ENCODE data around the gene PRMT3. TPM values are rescaled to one million over a fixed set of nuclear protein-coding genes. Genes with fewer than 3 reads are reported as not detected.

PRMT3 gene
- total RNA-seq, 1 donor from 2014 or later = 39.6 TPM

GRCh38 chr11:20453657-20454316 lies 66.3 kb downstream of the PRMT3 start:
- no peak overlapping the region for H2AFZ ChIP-seq (replicated peaks)
- no peaks in the 10 kb centered on the region for H3F3A ChIP-seq (ENCODE audit: low read depth)
- peaks cover 3% of the 10 kb centered on the region for H4K20me1 ChIP-seq (ENCODE audit: low read depth)
- no peaks in the 10 kb centered on the region for H3K4me1 ChIP-seq
- H3K4me2 ChIP-seq = no peak overlapping the region
- Mint-ChIP-seq H3K4me3 (no peak overlapping the region), H3K4me1 (no peaks in the 10 kb centered on the region), H3K36me3 (no peaks in the 10 kb centered on the region), H3K9me3 (no peaks in the 10 kb centered on the region), H3K27me3 (ENCODE audit: insufficient read depth, low read depth) (no peaks in the 10 kb centered on the region), H3K27ac (no peak overlapping the region)
- no peaks in the 10 kb centered on the region for H3K9me3 ChIP-seq (ENCODE audit: low read depth)
- H3K79me2 ChIP-seq (ENCODE audit: low read depth) = no peaks in the 10 kb centered on the region
- TF ChIP-seq EZH2 (IDR thresholded peaks at IDR 0.05) = no peak
- no peak for TF ChIP-seq EZH2phosphoT487 (IDR thresholded peaks at IDR 0.05)
- TF ChIP-seq, protein P1, sequence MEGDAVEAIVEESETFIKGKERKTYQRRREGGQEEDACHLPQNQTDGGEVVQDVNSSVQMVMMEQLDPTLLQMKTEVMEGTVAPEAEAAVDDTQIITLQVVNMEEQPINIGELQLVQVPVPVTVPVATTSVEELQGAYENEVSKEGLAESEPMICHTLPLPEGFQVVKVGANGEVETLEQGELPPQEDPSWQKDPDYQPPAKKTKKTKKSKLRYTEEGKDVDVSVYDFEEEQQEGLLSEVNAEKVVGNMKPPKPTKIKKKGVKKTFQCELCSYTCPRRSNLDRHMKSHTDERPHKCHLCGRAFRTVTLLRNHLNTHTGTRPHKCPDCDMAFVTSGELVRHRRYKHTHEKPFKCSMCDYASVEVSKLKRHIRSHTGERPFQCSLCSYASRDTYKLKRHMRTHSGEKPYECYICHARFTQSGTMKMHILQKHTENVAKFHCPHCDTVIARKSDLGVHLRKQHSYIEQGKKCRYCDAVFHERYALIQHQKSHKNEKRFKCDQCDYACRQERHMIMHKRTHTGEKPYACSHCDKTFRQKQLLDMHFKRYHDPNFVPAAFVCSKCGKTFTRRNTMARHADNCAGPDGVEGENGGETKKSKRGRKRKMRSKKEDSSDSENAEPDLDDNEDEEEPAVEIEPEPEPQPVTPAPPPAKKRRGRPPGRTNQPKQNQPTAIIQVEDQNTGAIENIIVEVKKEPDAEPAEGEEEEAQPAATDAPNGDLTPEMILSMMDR (IDR thresholded peaks at IDR 0.05) = no peak
- no peaks in the 10 kb centered on the region for H3K36me3 ChIP-seq
- no peak for DNase-seq (ENCODE audit: low spot score)
- H3K27me3 ChIP-seq = no peaks in the 10 kb centered on the region
- no peak overlapping the region for H3K4me3 ChIP-seq
- no peak overlapping the region for H3K9ac ChIP-seq
- no peak overlapping the region for H3K27ac ChIP-seq

- no peaks in the 10 kb centered on the region for H4K20me1 ChIP-seq (ENCODE audit: low read depth)
- no peaks in the 10 kb centered on the region for H3K9me3 Mint-ChIP-seq
- no peak overlapping the region for H2AFZ ChIP-seq (replicated peaks)
- no peak for DNase-seq (ENCODE audit: low spot score)
- no peaks in the 10 kb centered on the region for H3K9me3 ChIP-seq (ENCODE audit: low read depth)
- H3K4me2 ChIP-seq = no peak overlapping the region
- no peak overlapping the region for H3K9ac ChIP-seq
- no peak overlapping the region for H3K27ac ChIP-seq
- no peaks in the 10 kb centered on the region for H3K4me1 Mint-ChIP-seq
- TF ChIP-seq, protein P1 (IDR thresholded peaks at IDR 0.05) = no peak
- TF ChIP-seq EZH2 (IDR thresholded peaks at IDR 0.05) = no peak
- no peaks in the 10 kb centered on the region for H3K36me3 ChIP-seq
- H3K4me1 ChIP-seq = no peaks in the 10 kb centered on the region
- no peak overlapping the region for H3K4me3 Mint-ChIP-seq
- H3F3A ChIP-seq (ENCODE audit: low read depth) = no peaks in the 10 kb centered on the region
- no peaks in the 10 kb centered on the region for H3K27me3 ChIP-seq
- H3K27me3 Mint-ChIP-seq (ENCODE audit: insufficient read depth, low read depth) = no peaks in the 10 kb centered on the region
- no peaks in the 10 kb centered on the region for H3K79me2 ChIP-seq (ENCODE audit: low read depth)
- no peaks in the 10 kb centered on the region for H3K36me3 Mint-ChIP-seq
- no peak overlapping the region for H3K27ac Mint-ChIP-seq
- H3K4me3 ChIP-seq = no peak overlapping the region
Measured at GRCh38 chr11:20457001-20457799, 69.7 kb downstream of the PRMT3 start.

GRCh38 chr11:20457934-20458680 lies 70.6 kb downstream of the PRMT3 start:
- no peaks in the 10 kb centered on the region for H3K27me3 Mint-ChIP-seq (ENCODE audit: insufficient read depth, low read depth)
- no peak for DNase-seq (ENCODE audit: low spot score)
- H3K4me2 ChIP-seq = no peak overlapping the region
- H3F3A ChIP-seq (ENCODE audit: low read depth) = no peaks in the 10 kb centered on the region
- no peaks in the 10 kb centered on the region for H3K9me3 Mint-ChIP-seq
- H3K27ac Mint-ChIP-seq = no peak overlapping the region
- H3K79me2 ChIP-seq (ENCODE audit: low read depth) = no peaks in the 10 kb centered on the region
- H3K9ac ChIP-seq = no peak overlapping the region
- H3K36me3 Mint-ChIP-seq = no peaks in the 10 kb centered on the region
- no peaks in the 10 kb centered on the region for H3K36me3 ChIP-seq
- H4K20me1 ChIP-seq (ENCODE audit: low read depth) = no peaks in the 10 kb centered on the region
- H3K27ac ChIP-seq = no peak overlapping the region
- no peaks in the 10 kb centered on the region for H3K27me3 ChIP-seq
- H3K4me3 ChIP-seq = no peak overlapping the region
- H2AFZ ChIP-seq (replicated peaks) = no peak overlapping the region
- no peaks in the 10 kb centered on the region for H3K9me3 ChIP-seq (ENCODE audit: low read depth)
- no peak for TF ChIP-seq EZH2 (IDR thresholded peaks at IDR 0.05)
- TF ChIP-seq, protein P1 (IDR thresholded peaks at IDR 0.05) = no peak
- no peak for TF ChIP-seq EZH2phosphoT487 (IDR thresholded peaks at IDR 0.05)
- no peaks in the 10 kb centered on the region for H3K4me1 ChIP-seq
- no peaks in the 10 kb centered on the region for H3K4me1 Mint-ChIP-seq
- H3K4me3 Mint-ChIP-seq = no peak overlapping the region
